Ishikawa (cell line): Measurements from ENCODE around the gene APBB2.

Experiments used
- CREB1 ChIP-seq: IDR thresholded peaks from 2 replicates; pipeline ENCODE4 v1.6.1; 2012; ENCODE audit warnings: low read depth
- RAD21 ChIP-seq: IDR thresholded peaks from 2 replicates; pipeline ENCODE4 v1.6.1; 2012; ENCODE audit warnings: low read depth
- REST ChIP-seq: IDR thresholded peaks from 2 replicates; pipeline ENCODE4 v1.6.1; 2012; ENCODE audit warnings: low read depth, mild to moderate bottlenecking
- TAF1 ChIP-seq: IDR thresholded peaks from 2 replicates; pipeline ENCODE4 v1.6.1; 2012; ENCODE audit warnings: low read depth, mild to moderate bottlenecking
- TCF12 ChIP-seq: IDR thresholded peaks from 2 replicates; pipeline ENCODE4 v1.6.1; 2012; ENCODE audit warnings: low read depth

- TF ChIP-seq TAF1 (no peak), TCF12 (no peak), REST (no peak), CREB1 (no peak), RAD21 (no peak)
These were observed 175.0 kb downstream of the APBB2 start for GRCh38 chr4:41039317-41039716.
